Adrenal gland (tissue), 19 donors: ENCODE results near the gene ARHGDIA. TPM values are rescaled to one million over a fixed set of nuclear protein-coding genes. Genes with fewer than 3 reads are reported as not detected.
"Not testable (repeated sequence)": the region's sequence is repeated elsewhere in the genome, so short reads cannot be mapped to it uniquely, and the experiment has no call there.

Experiments used
- DNase-seq, 7 donors: peaks; one replicate each; pipeline ENCODE4 v3.0.0-alpha.2; 2019 to 2020
- H3K27ac ChIP-seq, 5 donors: fragments of 200-600 bp; sonication (generic) in 4 of 5; 1 replicate in 3 of 5; 2 replicates in 2 of 5; pipeline versions ENCODE4 v1.5.1 to v1.8.0; 2016 to 2020; ENCODE audit warnings: mild to moderate bottlenecking in 1 of 5
- H3K27me3 ChIP-seq: fragments of 200-600 bp; 2 replicates; pipeline ENCODE4 v1.8.0; 2021
- H3K36me3 ChIP-seq, 2 donors: fragments of 200-600 bp; replicated peaks in 1 of 2; 1 replicate in 1 of 2; 2 replicates in 1 of 2; pipeline versions ENCODE4 v1.5.1 to v1.8.0; 2018 to 2022
- H3K4me1 ChIP-seq, 2 donors: fragments of 200-600 bp; replicated peaks in 1 of 2; 1 replicate in 1 of 2; 2 replicates in 1 of 2; pipeline versions ENCODE4 v1.5.1 to v1.8.0; 2018 to 2021
- H3K4me3 ChIP-seq, 4 donors: fragments of 200-600 bp; sonication (generic) in 3 of 4; one replicate each; pipeline ENCODE4 v1.5.1; 2016 to 2018
- H3K9me3 ChIP-seq, 3 donors: fragments of 200-600 bp; sonication (generic) in 1 of 3; replicated peaks in 1 of 3; 1 replicate in 2 of 3; 2 replicates in 1 of 3; pipeline versions ENCODE4 v1.5.1 to v1.8.0; 2016 to 2021
- CTCF ChIP-seq, 6 experiments: fragments of 450-650 bp in 4 of 6; fragments of 200-600 bp in 2 of 6; sonication (generic) in 1 of 6; IDR thresholded peaks; 1 replicate in 5 of 6; 2 replicates in 1 of 6; pipeline versions ENCODE4 v1.5.1 to v1.8.0; 2016 to 2021; ENCODE audit warnings: antibody characterized with exemption in 6 of 6, mild to moderate bottlenecking in 2 of 6, moderate library complexity in 1 of 6
- POLR2A ChIP-seq, 2 donors: fragments of 450-650 bp; IDR thresholded peaks; one replicate each; pipeline ENCODE4 v1.6.1; 2017; ENCODE audit warnings: antibody characterized with exemption in 2 of 2, mild to moderate bottlenecking in 2 of 2, moderate library complexity in 1 of 2
- WGBS, 4 donors: extraction: QIAGEN DNeasy Blood & Tissue Kit in 2 of 4; methylation state at CpG; one replicate each; pipeline versions ENCODE4 v1.1.5 to v1.1.7; 2013 to 2017; 5-methylcytosine and 5-hydroxymethylcytosine counted together
- intact Hi-C, 2 donors: fragments of 100-400 bp; cut with DNase I; formaldehyde crosslinking; loops; one replicate each; pipeline versions ENCODE4 v1.14.1 to v1.15.0; 2022 to 2023
- long read RNA-seq, 10 donors: library from polyadenylated mRNA in 3 of 10; unstranded in 2 of 10; stranded (forward) in 1 of 10; transcript quantifications; one replicate each; pipeline ENCODE4 v2.0.0 and lab custom pipeline, GENCODE V29; 2021 to 2026
- polyA plus RNA-seq, 3 donors: library from polyadenylated mRNA; stranded (reverse); fragments of 200-250 nt in 2 of 3; fragments of 350-450 nt in 1 of 3; fragmentation: Illumina TruSeq in 1 of 3; extraction: RNeasy Lipid Tissue Mini Kit (QIAGEN cat#74804) in 1 of 3; gene quantifications; one replicate each; pipeline ENCODE4 v1.2.3, GENCODE V29; 2013 to 2014
- total RNA-seq, 9 donors: library from RNA; depleted of rRNA in 4 of 9; stranded (reverse); fragments of >200 nt in 4 of 9; fragments of 120-200 nt in 1 of 9; fragmentation: NEBNext Ultra II Directional in 1 of 9; extraction: Animal tissue kit (Norgen Biotek cat#: 25700) in 1 of 9; gene quantifications; one replicate each; pipeline versions ENCODE4 v1.1.0 to v1.2.4, GENCODE V29; 2013 to 2023
- donor health status: healthy with polysubstance abuse.
- donor health status: Bipolar disorder and iron deficiency.
- donor health status: DM: yes; HTN: yes; CAD: no.
- donor health status: DM: no; HTN: no; CAD: no.
- donor health status: DM: no; HTN: no; CAD: no.
- donor health status: DM: yes; HTN: yes; CAD: no.

Gene ARHGDIA
- total RNA-seq (100 to 1,000 TPM; 123 to 491 (median 203) TPM), polyA plus RNA-seq (100 to 1,000 TPM; 180 to 324 (median 250) TPM)
- long read RNA-seq, donor 1, transcript ARHGDIA-201 (6 exons, 1,906 nt) = major isoform, 50 of 181 reads
- long read RNA-seq, donor 1, transcript ARHGDIA-216 (3 exons, 622 nt) = minor isoform, 7 of 181 reads
- long read RNA-seq, donor 1, transcript ARHGDIA-207 (5 exons, 1,201 nt) = minor isoform, 12 of 181 reads
- long read RNA-seq, donor 1, partial matches to known transcripts = 108 of 181 reads
- long read RNA-seq, donor 1, other reads (novel, unspliced or antisense) = 0 of 181 reads
- long read RNA-seq, donor 2, transcript ARHGDIA-201 (6 exons, 1,906 nt) = major isoform, 38 of 55 reads
- long read RNA-seq, donor 2, transcript ARHGDIA-207 (5 exons, 1,201 nt) = minor isoform, 10 of 55 reads
- long read RNA-seq, donor 2, partial matches to known transcripts = 0 of 55 reads
- long read RNA-seq, donor 2, other reads (novel, unspliced or antisense) = 0 of 55 reads
- long read RNA-seq, donor 3, transcript ARHGDIA-201 (6 exons, 1,906 nt) = major isoform, 35 of 66 reads
- long read RNA-seq, donor 3, transcript ARHGDIA-207 (5 exons, 1,201 nt) = minor isoform, 14 of 66 reads
- long read RNA-seq, donor 3, partial matches to known transcripts = 7 of 66 reads
- long read RNA-seq, donor 3, other reads (novel, unspliced or antisense) = 0 of 66 reads
- long read RNA-seq, donor 4, partial matches to known transcripts = 0 of 13 reads
- long read RNA-seq, donor 4, other reads (novel, unspliced or antisense) = 10 of 13 reads
- long read RNA-seq, donor 5, transcript ARHGDIA-201 (6 exons, 1,906 nt) = major isoform, 194 of 247 reads
- long read RNA-seq, donor 5, transcript ARHGDIA-203 (6 exons, 1,517 nt) = minor isoform, 5 of 247 reads
- long read RNA-seq, donor 5, transcript ARHGDIA-207 (5 exons, 1,201 nt) = minor isoform, 15 of 247 reads
- long read RNA-seq, donor 5, partial matches to known transcripts = 2 of 247 reads
- long read RNA-seq, donor 5, other reads (novel, unspliced or antisense) = 21 of 247 reads
- long read RNA-seq, donor 6, transcript ARHGDIA-201 (6 exons, 1,906 nt) = major isoform, 10 of 25 reads
- long read RNA-seq, donor 6, partial matches to known transcripts = 1 of 25 reads
- long read RNA-seq, donor 6, other reads (novel, unspliced or antisense) = 10 of 25 reads
- long read RNA-seq, donor 7, transcript ARHGDIA-207 (5 exons, 1,201 nt) = minor isoform, 8 of 52 reads
- long read RNA-seq, donor 7, transcript ARHGDIA-201 (6 exons, 1,906 nt) = major isoform, 33 of 52 reads
- long read RNA-seq, donor 7, partial matches to known transcripts = 7 of 52 reads
- long read RNA-seq, donor 7, other reads (novel, unspliced or antisense) = 0 of 52 reads
- long read RNA-seq, donor 8, transcript ARHGDIA-201 (6 exons, 1,906 nt) = major isoform, 89 of 122 reads
- long read RNA-seq, donor 8, transcript ARHGDIA-207 (5 exons, 1,201 nt) = minor isoform, 11 of 122 reads
- long read RNA-seq, donor 8, partial matches to known transcripts = 7 of 122 reads
- long read RNA-seq, donor 8, other reads (novel, unspliced or antisense) = 5 of 122 reads
- long read RNA-seq, donor 9, transcript ARHGDIA-201 (6 exons, 1,906 nt) = major isoform, 26 of 33 reads
- long read RNA-seq, donor 9, partial matches to known transcripts = 0 of 33 reads
- long read RNA-seq, donor 9, other reads (novel, unspliced or antisense) = 0 of 33 reads
- long read RNA-seq, donor 10, transcript ARHGDIA-207 (5 exons, 1,201 nt) = minor isoform, 7 of 41 reads
- long read RNA-seq, donor 10, transcript ARHGDIA-201 (6 exons, 1,906 nt) = major isoform, 34 of 41 reads
- long read RNA-seq, donor 10, partial matches to known transcripts = 0 of 41 reads
- long read RNA-seq, donor 10, other reads (novel, unspliced or antisense) = 0 of 41 reads

- TF ChIP-seq CTCF (IDR thresholded peaks at IDR 0.05) (no peak), POLR2A (IDR thresholded peaks at IDR 0.05) (no peak)
- DNase-seq = peak in 3 of 7 donors; percentile 29 to 95 (median 94)
- Histone ChIP-seq H3K27me3 (no peaks in the 10 kb centered on the region), H3K4me3 (peak within 1 kb of the TSS; percentile 50 to 85 (median 65)), H3K9me3 (no peaks in the 10 kb centered on the region), H3K36me3 (peaks cover 0 to 25% of the 10 kb centered on the region in 2 donors), H3K4me1 (peaks cover 25 to 46% of the 10 kb centered on the region in 2 donors), H3K27ac (peak within 1 kb of the TSS; percentile 92 to 100 (median 99))
- 0 to 2% methylated on average over 46 to 59 of the region's 64 CpGs; no CpG with 5 or more reads in 2 of the 4 donors for WGBS, 4 donors
- intact Hi-C loops = no loop called here
These were observed at the start of gene ARHGDIA for GRCh38 chr17:81870981-81871386. TSS of gene ARHGDIA (minus strand) at chr17:81871337. CDS start at chr17:81869930, 1,407 bp downstream.

DNA sequence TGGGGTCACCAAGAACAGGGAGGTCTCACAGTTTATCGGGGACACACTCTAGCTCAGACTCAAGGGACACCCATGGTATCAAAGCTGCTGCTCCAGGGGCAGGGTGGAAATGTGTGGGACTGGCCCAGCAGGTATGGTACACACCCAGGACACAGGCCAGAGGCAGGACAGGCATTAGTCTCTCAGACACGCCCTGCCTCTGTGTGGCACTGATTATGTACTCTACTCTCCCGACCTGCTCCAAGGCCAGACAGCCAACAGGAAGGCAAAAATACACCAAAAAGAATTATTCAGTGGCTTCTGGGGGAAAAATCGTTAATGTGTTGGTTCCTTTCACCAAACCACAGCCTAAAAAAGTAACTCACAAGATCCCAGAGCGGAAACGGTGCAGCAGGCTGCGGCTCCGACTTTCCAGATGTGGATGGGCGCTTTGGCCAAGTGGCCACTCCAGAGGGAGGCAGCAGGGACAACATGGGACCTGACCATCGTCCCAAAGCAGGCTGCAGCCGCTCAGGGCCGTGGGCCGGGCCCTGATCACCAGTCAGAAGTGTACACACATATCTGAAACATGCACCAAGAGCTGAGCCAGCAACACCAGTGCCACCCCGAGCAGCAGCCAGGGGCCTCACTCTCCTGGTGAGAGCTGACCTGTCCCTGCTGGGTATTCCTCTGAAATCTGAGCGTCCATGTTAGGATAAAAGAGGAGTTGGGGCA is 47.9 kb upstream of the ARHGDIA start:
- peaks cover 29 to 46% of the 10 kb centered on the region in 2 donors for H3K4me1 ChIP-seq
- DNase-seq = no peak
- 68 to 76% (median 74%) methylated on average over 10 to 15 of the region's 15 CpGs for WGBS, 4 donors
- TF ChIP-seq POLR2A (IDR thresholded peaks at IDR 0.05) (no peak), CTCF (IDR thresholded peaks at IDR 0.05) (no peak)
- intact Hi-C loops = no loop called here
- H3K4me3 ChIP-seq = no peak overlapping the region
- H3K9me3 ChIP-seq = no peaks in the 10 kb centered on the region
- no peaks in the 10 kb centered on the region for H3K27me3 ChIP-seq
- peaks cover 0 to 34% of the 10 kb centered on the region in 2 donors for H3K36me3 ChIP-seq
- H3K27ac ChIP-seq = no peak overlapping the region

DNA sequence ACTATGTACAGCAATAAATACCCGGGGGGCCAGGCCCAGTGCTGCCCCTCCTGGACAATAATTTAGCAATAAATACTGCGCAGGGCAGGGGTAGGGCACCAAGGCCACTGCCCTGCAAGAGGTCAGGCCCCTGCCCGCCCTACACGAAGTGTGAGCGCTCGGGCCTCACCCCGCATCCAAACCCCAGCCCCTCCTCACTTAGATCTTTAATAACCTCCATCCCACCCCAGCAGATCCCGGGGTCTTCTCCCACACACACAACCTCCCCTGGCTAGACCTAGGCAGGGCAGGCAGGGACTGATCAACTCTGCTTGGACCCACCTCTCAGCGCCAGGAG is 47.2 kb upstream of the ARHGDIA start:
- intact Hi-C loops, H3K27me3 ChIP-seq, DNase-seq, H3K9me3 ChIP-seq: not testable (repeated sequence)
- peaks cover 0 to 41% of the 10 kb centered on the region in 2 donors for H3K36me3 ChIP-seq
- WGBS, 4 donors = 25 to 29% (median 28%) methylated on average over 8 to 9 of the region's 9 CpGs
- H3K4me1 ChIP-seq = peaks cover 24 to 39% of the 10 kb centered on the region in 2 donors
- peak overlapping the region in 1 of 5 donors; percentile 74 for H3K27ac ChIP-seq
- peak overlapping the region in 2 of 4 donors; percentile 67 to 91 for H3K4me3 ChIP-seq
